ENCODE measurements around the gene FSTL5.
A peak's percentile ranks its signal among the peaks of the same experiment; 100 is the strongest.

Gene FSTL5

DNA sequence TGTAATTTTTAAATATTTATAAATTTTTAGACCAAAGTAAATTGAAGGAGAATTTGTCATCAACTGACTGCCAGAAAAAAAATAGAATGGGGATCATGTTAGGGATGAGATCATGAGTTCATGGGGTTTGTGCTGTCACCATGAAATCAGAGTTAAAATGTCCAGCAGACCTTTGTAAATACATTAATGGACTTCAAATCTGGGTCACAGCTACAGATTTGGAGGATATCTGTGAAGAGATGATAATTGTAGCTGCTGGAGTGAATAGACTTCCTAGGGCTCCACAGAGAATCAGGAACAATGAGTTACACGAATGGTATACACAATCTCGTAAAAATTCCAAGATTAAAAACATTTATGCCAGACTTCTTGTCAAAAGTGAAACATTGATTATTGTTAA lies 6.6 kb downstream of the FSTL5 start:
- no peak for ATAC-seq
- TF ChIP-seq CSRNP3 (CRISPR knock-in tag; IDR thresholded peaks at IDR 0.05) = no peak
- TF ChIP-seq ZNF70 (CRISPR knock-in tag; IDR thresholded peaks at IDR 0.05) = peak; percentile 40; the same call in 1 of the 2 replicates
- no peak for TF ChIP-seq ESRRG (CRISPR knock-in tag; IDR thresholded peaks at IDR 0.05)
- no peak for TF ChIP-seq TCF4 (CRISPR knock-in tag; IDR thresholded peaks at IDR 0.05; ENCODE audit: borderline replicate concordance)

DNA sequence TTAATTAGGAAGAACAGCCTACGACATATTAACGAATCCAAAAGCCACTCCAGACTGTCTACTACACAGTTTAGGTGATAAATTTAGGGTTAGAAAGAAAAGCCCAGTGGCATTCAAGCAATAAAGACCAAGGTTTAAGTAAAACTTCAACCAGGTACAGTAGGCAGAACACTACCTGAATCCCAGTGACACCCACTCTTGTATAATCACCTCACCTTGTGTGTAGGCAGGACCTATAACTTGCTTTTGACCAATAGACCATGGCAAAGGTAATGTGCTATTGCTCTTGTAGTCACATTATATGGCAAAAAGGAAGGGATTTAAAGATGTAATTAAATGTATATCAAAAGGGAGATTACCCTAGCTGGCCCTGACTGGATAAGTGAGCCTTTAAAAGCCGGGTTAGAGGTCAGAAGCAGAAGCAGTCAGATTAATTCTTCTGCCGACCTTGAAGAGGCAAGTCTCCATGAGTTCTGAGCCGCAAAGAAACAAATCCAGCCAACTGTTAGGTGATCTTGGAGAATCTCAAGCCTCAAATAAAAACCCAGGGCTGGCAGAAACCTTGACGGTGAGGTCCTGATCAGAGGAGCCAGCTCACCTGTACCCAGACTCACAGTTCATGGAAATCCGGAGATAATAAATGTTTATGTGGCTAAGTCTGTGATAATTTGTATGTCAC lies 8.8 kb downstream of the FSTL5 start:
- no peak for TF ChIP-seq GLIS3 (CRISPR knock-in tag; IDR thresholded peaks at IDR 0.05)
- TF ChIP-seq, protein P1, sequence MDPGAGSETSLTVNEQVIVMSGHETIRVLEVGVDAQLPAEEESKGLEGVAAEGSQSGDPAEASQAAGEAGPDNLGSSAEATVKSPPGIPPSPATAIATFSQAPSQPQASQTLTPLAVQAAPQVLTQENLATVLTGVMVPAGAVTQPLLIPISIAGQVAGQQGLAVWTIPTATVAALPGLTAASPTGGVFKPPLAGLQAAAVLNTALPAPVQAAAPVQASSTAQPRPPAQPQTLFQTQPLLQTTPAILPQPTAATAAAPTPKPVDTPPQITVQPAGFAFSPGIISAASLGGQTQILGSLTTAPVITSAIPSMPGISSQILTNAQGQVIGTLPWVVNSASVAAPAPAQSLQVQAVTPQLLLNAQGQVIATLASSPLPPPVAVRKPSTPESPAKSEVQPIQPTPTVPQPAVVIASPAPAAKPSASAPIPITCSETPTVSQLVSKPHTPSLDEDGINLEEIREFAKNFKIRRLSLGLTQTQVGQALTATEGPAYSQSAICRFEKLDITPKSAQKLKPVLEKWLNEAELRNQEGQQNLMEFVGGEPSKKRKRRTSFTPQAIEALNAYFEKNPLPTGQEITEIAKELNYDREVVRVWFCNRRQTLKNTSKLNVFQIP (CRISPR knock-in tag; IDR thresholded peaks at IDR 0.05; ENCODE audit: borderline replicate concordance, low read depth) = no peak
- no peak for TF ChIP-seq PATZ1 (CRISPR knock-in tag; IDR thresholded peaks at IDR 0.05; ENCODE audit: borderline replicate concordance)
- no peak for TF ChIP-seq CSRNP3 (CRISPR knock-in tag; IDR thresholded peaks at IDR 0.05)
- TF ChIP-seq PPARA (CRISPR knock-in tag; IDR thresholded peaks at IDR 0.05; ENCODE audit: borderline replicate concordance) = no peak
- no peak for TF ChIP-seq RARB (CRISPR knock-in tag; IDR thresholded peaks at IDR 0.05)
- TF ChIP-seq, protein P2, sequence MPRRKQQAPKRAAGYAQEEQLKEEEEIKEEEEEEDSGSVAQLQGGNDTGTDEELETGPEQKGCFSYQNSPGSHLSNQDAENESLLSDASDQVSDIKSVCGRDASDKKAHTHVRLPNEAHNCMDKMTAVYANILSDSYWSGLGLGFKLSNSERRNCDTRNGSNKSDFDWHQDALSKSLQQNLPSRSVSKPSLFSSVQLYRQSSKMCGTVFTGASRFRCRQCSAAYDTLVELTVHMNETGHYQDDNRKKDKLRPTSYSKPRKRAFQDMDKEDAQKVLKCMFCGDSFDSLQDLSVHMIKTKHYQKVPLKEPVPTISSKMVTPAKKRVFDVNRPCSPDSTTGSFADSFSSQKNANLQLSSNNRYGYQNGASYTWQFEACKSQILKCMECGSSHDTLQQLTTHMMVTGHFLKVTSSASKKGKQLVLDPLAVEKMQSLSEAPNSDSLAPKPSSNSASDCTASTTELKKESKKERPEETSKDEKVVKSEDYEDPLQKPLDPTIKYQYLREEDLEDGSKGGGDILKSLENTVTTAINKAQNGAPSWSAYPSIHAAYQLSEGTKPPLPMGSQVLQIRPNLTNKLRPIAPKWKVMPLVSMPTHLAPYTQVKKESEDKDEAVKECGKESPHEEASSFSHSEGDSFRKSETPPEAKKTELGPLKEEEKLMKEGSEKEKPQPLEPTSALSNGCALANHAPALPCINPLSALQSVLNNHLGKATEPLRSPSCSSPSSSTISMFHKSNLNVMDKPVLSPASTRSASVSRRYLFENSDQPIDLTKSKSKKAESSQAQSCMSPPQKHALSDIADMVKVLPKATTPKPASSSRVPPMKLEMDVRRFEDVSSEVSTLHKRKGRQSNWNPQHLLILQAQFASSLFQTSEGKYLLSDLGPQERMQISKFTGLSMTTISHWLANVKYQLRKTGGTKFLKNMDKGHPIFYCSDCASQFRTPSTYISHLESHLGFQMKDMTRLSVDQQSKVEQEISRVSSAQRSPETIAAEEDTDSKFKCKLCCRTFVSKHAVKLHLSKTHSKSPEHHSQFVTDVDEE (CRISPR knock-in tag; IDR thresholded peaks at IDR 0.05) = no peak
- TF ChIP-seq ZNF70 (CRISPR knock-in tag; IDR thresholded peaks at IDR 0.05) = no peak
- no peak for TF ChIP-seq ISL1 (CRISPR knock-in tag; IDR thresholded peaks at IDR 0.05)
- no peak for TF ChIP-seq ARNTL (CRISPR knock-in tag; IDR thresholded peaks at IDR 0.05; ENCODE audit: borderline replicate concordance, low read depth)
- no peak for TF ChIP-seq ESRRG (CRISPR knock-in tag; IDR thresholded peaks at IDR 0.05)
- no peak for TF ChIP-seq SNAI2 (CRISPR knock-in tag; IDR thresholded peaks at IDR 0.05)
- TF ChIP-seq ZFP30 (CRISPR knock-in tag; IDR thresholded peaks at IDR 0.05) = no peak
- TF ChIP-seq ZC3H10 (CRISPR knock-in tag; IDR thresholded peaks at IDR 0.05) = no peak
- TF ChIP-seq OSR1 (CRISPR knock-in tag; IDR thresholded peaks at IDR 0.05) = no peak
- no peak for TF ChIP-seq ZFP3 (CRISPR knock-in tag; IDR thresholded peaks at IDR 0.05)
- TF ChIP-seq TCF4 (CRISPR knock-in tag; IDR thresholded peaks at IDR 0.05; ENCODE audit: borderline replicate concordance) = no peak
- no peak for TF ChIP-seq TOX (CRISPR knock-in tag; IDR thresholded peaks at IDR 0.05; ENCODE audit: borderline replicate concordance)
- no peak for TF ChIP-seq ZNF565 (CRISPR knock-in tag; conservative IDR thresholded peaks at IDR 0.05; ENCODE audit: low read depth)
- ATAC-seq = no peak

GRCh38 chr4:162151850-162152249 lies 11.9 kb downstream of the FSTL5 start:
- ATAC-seq = peak; percentile 30; the same call in 1 of the 3 replicates
- no peak for TF ChIP-seq BACH2 (CRISPR knock-in tag; IDR thresholded peaks at IDR 0.05; ENCODE audit: borderline replicate concordance)
- no peak for TF ChIP-seq ZC3H10 (CRISPR knock-in tag; IDR thresholded peaks at IDR 0.05)
- TF ChIP-seq, protein P2 (CRISPR knock-in tag; IDR thresholded peaks at IDR 0.05) = no peak
- no peak for TF ChIP-seq PATZ1 (CRISPR knock-in tag; IDR thresholded peaks at IDR 0.05; ENCODE audit: borderline replicate concordance)
- no peak for TF ChIP-seq GLIS3 (CRISPR knock-in tag; IDR thresholded peaks at IDR 0.05)
- TF ChIP-seq PPARA (CRISPR knock-in tag; IDR thresholded peaks at IDR 0.05; ENCODE audit: borderline replicate concordance) = no peak
- TF ChIP-seq CSDC2 (CRISPR knock-in tag; IDR thresholded peaks at IDR 0.05) = no peak
- no peak for TF ChIP-seq OSR1 (CRISPR knock-in tag; IDR thresholded peaks at IDR 0.05)
- TF ChIP-seq ARNTL (CRISPR knock-in tag; IDR thresholded peaks at IDR 0.05; ENCODE audit: borderline replicate concordance, low read depth) = no peak

Data from SK-N-SH treated with all-trans-retinoic acid at 6 μM for 48 hours (cell line).